Sigmoid colon (tissue), 7 donors: Measurements from ENCODE around the gene HYKK. TPM values are rescaled to one million over a fixed set of nuclear protein-coding genes. Genes with fewer than 3 reads are reported as not detected.

Experiments used
- DNase-seq: peaks from one replicate; pipeline ENCODE4 v3.0.0-alpha.2; 2019
- H3K27ac ChIP-seq, 4 donors: fragments of 200-600 bp; sonication (generic); one replicate each; pipeline ENCODE4 v1.5.1; 2016 to 2019; ENCODE audit warnings: mild to moderate bottlenecking in 1 of 4
- H3K27me3 ChIP-seq, 3 donors: fragments of 200-600 bp; sonication (generic); one replicate each; pipeline ENCODE4 v1.5.1; 2019; ENCODE audit warnings: mild to moderate bottlenecking in 1 of 3
- H3K36me3 ChIP-seq, 4 donors: fragments of 200-600 bp; sonication (generic); one replicate each; pipeline ENCODE4 v1.5.1; 2016 to 2019
- H3K4me1 ChIP-seq, 4 donors: fragments of 200-600 bp; sonication (generic); one replicate each; pipeline ENCODE4 v1.5.1; 2017 to 2019
- H3K4me3 ChIP-seq, 4 donors: fragments of 200-600 bp; sonication (generic); one replicate each; pipeline ENCODE4 v1.5.1; 2017 to 2019; ENCODE audit warnings: mild to moderate bottlenecking in 2 of 4, moderate library complexity in 1 of 4
- H3K9me3 ChIP-seq, 4 donors: fragments of 200-600 bp in 3 of 4; sonication (generic) in 3 of 4; one replicate each; pipeline versions ENCODE4 v1.5.1 to v1.6.1; 2013 to 2019
- CTCF ChIP-seq, 4 experiments: fragments of 450-650 bp in 3 of 4; fragments of 200-600 bp in 1 of 4; IDR thresholded peaks; one replicate each; pipeline ENCODE4 v1.5.1; 2016 to 2019; ENCODE audit warnings: antibody characterized with exemption in 4 of 4, mild to moderate bottlenecking in 3 of 4, moderate library complexity in 2 of 4
- EP300 ChIP-seq, 4 donors: sonication (generic); formaldehyde crosslinking; IDR thresholded peaks; one replicate each; pipeline ENCODE4 v1.6.1; 2017; ENCODE audit warnings: antibody characterized with exemption in 4 of 4
- POLR2A ChIP-seq, 2 donors: fragments of 450-650 bp; IDR thresholded peaks; one replicate each; pipeline ENCODE4 v1.6.1; 2016; ENCODE audit warnings: antibody characterized with exemption in 2 of 2, mild to moderate bottlenecking in 2 of 2, moderate library complexity in 2 of 2
- POLR2AphosphoS5 ChIP-seq, 4 donors: sonication (generic); formaldehyde crosslinking; IDR thresholded peaks; one replicate each; pipeline ENCODE4 v1.6.1; 2017; ENCODE audit warnings: antibody characterized with exemption in 4 of 4
- WGBS, 2 donors: extraction: QIAGEN DNeasy Blood & Tissue Kit; methylation state at CpG; one replicate each; pipeline ENCODE4 v1.1.7; 2013; 5-methylcytosine and 5-hydroxymethylcytosine counted together
- intact Hi-C: fragments of 100-400 bp; cut with DNase I; formaldehyde crosslinking; loops from one replicate; pipeline ENCODE4 v1.15.1; 2023
- polyA plus RNA-seq, 3 donors: library from polyadenylated mRNA; stranded (reverse); fragments of 200-250 nt; gene quantifications; one replicate each; pipeline ENCODE4 v1.2.3, GENCODE V29; 2013
- total RNA-seq, 4 donors: library from RNA; depleted of rRNA; stranded (reverse); fragments of >200 nt; gene quantifications; one replicate each; pipeline ENCODE4 v1.1.0, GENCODE V29; 2016
- donor health status: healthy with polysubstance abuse.
- donor health status: Bipolar disorder and iron deficiency.
- donor health status: healthy.

Gene HYKK
- total and polyA plus RNA-seq, 7 donors = 4.0 to 17.8 (median 9.1) TPM

- TF ChIP-seq POLR2AphosphoS5 (IDR thresholded peaks at IDR 0.05) (no peak), POLR2A (IDR thresholded peaks at IDR 0.05) (no peak), EP300 (IDR thresholded peaks at IDR 0.05) (no peak), CTCF (IDR thresholded peaks at IDR 0.05) (no peak)
- Histone ChIP-seq H3K27ac (no peak overlapping the region), H3K36me3 (no peaks in the 10 kb centered on the region), H3K4me1 (peaks cover 0 to 4% (median 2%) of the 10 kb centered on the region in 4 donors), H3K27me3 (no peaks in the 10 kb centered on the region), H3K4me3 (no peak overlapping the region), H3K9me3 (no peaks in the 10 kb centered on the region)
- no peak for DNase-seq
- intact Hi-C loops = no loop called here
- 89 to 91% methylated on average over 4 of the region's 4 CpGs for WGBS, 2 donors
These were observed 64.0 kb downstream of the HYKK start for GRCh38 chr15:78571382-78571781.

- no peak for DNase-seq
- Histone ChIP-seq H3K4me1 (no peaks in the 10 kb centered on the region), H3K36me3 (no peaks in the 10 kb centered on the region), H3K4me3 (no peak overlapping the region), H3K27ac (no peak overlapping the region), H3K27me3 (no peaks in the 10 kb centered on the region), H3K9me3 (no peaks in the 10 kb centered on the region)
- WGBS, 2 donors = 68 to 96% methylated on average over 4 of the region's 4 CpGs
- TF ChIP-seq POLR2A (IDR thresholded peaks at IDR 0.05) (no peak), POLR2AphosphoS5 (IDR thresholded peaks at IDR 0.05) (no peak), CTCF (IDR thresholded peaks at IDR 0.05) (no peak), EP300 (IDR thresholded peaks at IDR 0.05) (no peak)
- intact Hi-C loops = no loop called here
These were observed 66.0 kb downstream of the HYKK start for GRCh38 chr15:78573416-78573815.

- intact Hi-C loops = no loop called here
These were observed 67.6 kb downstream of the HYKK start for GRCh38 chr15:78574944-78575343.

More at GRCh38 chr15:78574944-78575343, 67.6 kb downstream of the HYKK start:
- Histone ChIP-seq H3K4me1 (no peaks in the 10 kb centered on the region), H3K9me3 (no peaks in the 10 kb centered on the region), H3K4me3 (no peak overlapping the region), H3K27me3 (no peaks in the 10 kb centered on the region), H3K36me3 (no peaks in the 10 kb centered on the region), H3K27ac (no peak overlapping the region)
- 92 to 96% methylated on average over 1 of the region's 1 CpG for WGBS, 2 donors
- no peak for TF ChIP-seq EP300 (IDR thresholded peaks at IDR 0.05)
- no peak for TF ChIP-seq CTCF (IDR thresholded peaks at IDR 0.05)
- no peak for TF ChIP-seq POLR2A (IDR thresholded peaks at IDR 0.05)
- no peak for TF ChIP-seq POLR2AphosphoS5 (IDR thresholded peaks at IDR 0.05)
- no peak for DNase-seq

Other genes starting within 250 kb of the HYKK start
- gene DNAJA4, start 243.0 kb upstream of the HYKK start, total RNA-seq = 10 to 100 TPM in 3 of 4 donors, 1 to 10 TPM in 1; 7.4 to 17.8 (median 11.4) TPM
- 10 to 100 TPM; 16.8 to 26.1 (median 21.8) TPM for gene DNAJA4, start 243.0 kb upstream of the HYKK start, polyA plus RNA-seq
- 10 to 100 TPM; 43.2 to 58.2 (median 52.0) TPM for gene SKIC8, start 208.0 kb upstream of the HYKK start, total RNA-seq
- 10 to 100 TPM; 50.4 to 81.1 (median 63.3) TPM for gene SKIC8, start 208.0 kb upstream of the HYKK start, polyA plus RNA-seq
- 1 to 10 TPM; 2.1 to 8.2 (median 5.3) TPM for gene CRABP1, start 167.2 kb upstream of the HYKK start, total RNA-seq
- 1 to 10 TPM in 1 of 3 donors, not detected in 2; 3.3 TPM for gene CRABP1, start 167.2 kb upstream of the HYKK start, polyA plus RNA-seq
- gene IREB2, start 69.4 kb upstream of the HYKK start, total RNA-seq = 10 to 100 TPM; 28.4 to 42.1 (median 34.3) TPM
- gene IREB2, start 69.4 kb upstream of the HYKK start, polyA plus RNA-seq = 10 to 100 TPM; 12.6 to 17.9 (median 13.2) TPM
- gene PSMA4, start 32.9 kb downstream of the HYKK start, total RNA-seq = 100 to 1,000 TPM in 3 of 4 donors, 10 to 100 TPM in 1; 90.8 to 173 (median 157) TPM
- 100 to 1,000 TPM; 249 to 390 (median 269) TPM for gene PSMA4, start 32.9 kb downstream of the HYKK start, polyA plus RNA-seq
- gene CHRNA5, start 57.9 kb downstream of the HYKK start, total RNA-seq = 1 to 10 TPM; 1.2 to 3.0 (median 1.7) TPM
- gene CHRNA5, start 57.9 kb downstream of the HYKK start, polyA plus RNA-seq = 1 to 10 TPM in 2 of 3 donors, under 1 TPM in 1; 0.92 to 3.8 (median 1.8) TPM
- 10 to 100 TPM in 3 of 4 donors, 1 to 10 TPM in 1; 5.4 to 13.8 (median 10.7) TPM for gene CHRNA3, start 113.4 kb downstream of the HYKK start, total RNA-seq
- gene CHRNA3, start 113.4 kb downstream of the HYKK start, polyA plus RNA-seq = 1 to 10 TPM in 1 of 3 donors, under 1 TPM in 2; 0.23 to 6.9 (median 0.60) TPM
- gene CHRNB4, start 133.6 kb downstream of the HYKK start, total RNA-seq = 1 to 10 TPM in 3 of 4 donors, under 1 TPM in 1; 0.33 to 2.5 (median 1.4) TPM
- gene CHRNB4, start 133.6 kb downstream of the HYKK start, polyA plus RNA-seq = 1 to 10 TPM in 1 of 3 donors, not detected in 2; 1.1 TPM